Femur (tissue), 1 donor: ENCODE data around the gene FAM221A.
"Not testable (repeated sequence)": the region's sequence is repeated elsewhere in the genome, so short reads cannot be mapped to it uniquely, and the experiment has no call there.

Experiments used
- DNase-seq: peaks from one replicate; pipeline ENCODE4 v3.0.0-alpha.2; 2017

Gene FAM221A

GRCh38 chr7:23709081-23709750 lies 29.2 kb downstream of the FAM221A start:
- no peak for DNase-seq

GRCh38 chr7:23710000-23710399 lies 30.0 kb downstream of the FAM221A start, which contains the start of gene STK31:
Gene STK31, plus strand, starts transcription at chr7:23710219. Its CDS starts 67 bp downstream, at chr7:23710286.
- no peak for DNase-seq

GRCh38 chr7:23712368-23713284 lies 32.6 kb downstream of the FAM221A start:
- DNase-seq: no peak

GRCh38 chr7:23713285-23714149 lies 33.5 kb downstream of the FAM221A start:
- DNase-seq: no peak

GRCh38 chr7:23714150-23714464 lies 34.1 kb downstream of the FAM221A start:
- no peak for DNase-seq

GRCh38 chr7:23714579-23714978 lies 34.6 kb downstream of the FAM221A start:
- DNase-seq: no peak

- no peak for DNase-seq
Measured at GRCh38 chr7:23715099-23715498, 35.1 kb downstream of the FAM221A start.

GRCh38 chr7:23717788-23718187 lies 37.8 kb downstream of the FAM221A start:
- no peak for DNase-seq

GRCh38 chr7:23721456-23721855 lies 41.5 kb downstream of the FAM221A start:
- DNase-seq: no peak

GRCh38 chr7:23722587-23723216 lies 42.7 kb downstream of the FAM221A start:
- not testable (repeated sequence) for DNase-seq

GRCh38 chr7:23724113-23724512 lies 44.1 kb downstream of the FAM221A start:
- not testable (repeated sequence) for DNase-seq

- no peak for DNase-seq
Measured at GRCh38 chr7:23742051-23742450, 62.1 kb downstream of the FAM221A start.

- DNase-seq: no peak
Measured at GRCh38 chr7:23743226-23743625, 63.2 kb downstream of the FAM221A start.

- DNase-seq: no peak
Measured at GRCh38 chr7:23746629-23747028, 66.6 kb downstream of the FAM221A start.

- no peak for DNase-seq
Measured at GRCh38 chr7:23751852-23752251, 71.9 kb downstream of the FAM221A start.
